GM23338 (cell line): ENCODE measurements around the gene DCP1B.

Experiments
- CREB1 ChIP-seq: fragments of 250-450 bp; sonication (Bioruptor Pico); IDR thresholded peaks from 2 replicates; pipeline ENCODE4 v1.5.0; 2020; ENCODE audit warnings: low read depth, mild to moderate bottlenecking, moderate library complexity
- CTCF ChIP-seq, 2 experiments: fragments of 200-600 bp in 1 of 2; sonication (generic) in 1 of 2; conservative IDR thresholded peaks; 2 replicates each; pipeline versions ENCODE4 v1.5.1 to v1.6.1; 2016 to 2017; ENCODE audit warnings: antibody characterized with exemption in 2 of 2, low read depth in 2 of 2, mild to moderate bottlenecking in 2 of 2, moderate library complexity in 1 of 2
- ETS1 ChIP-seq: IDR thresholded peaks from 2 replicates; pipeline ENCODE4 v1.6.1; 2016; ENCODE audit warnings: antibody characterized with exemption
- EZH2 ChIP-seq: fragments of 200-600 bp; sonication (generic); IDR thresholded peaks from one replicate; pipeline ENCODE4 v1.8.0; 2017; ENCODE audit warnings: antibody characterized with exemption, mild to moderate bottlenecking, low read depth; ENCODE audit not compliant: unreplicated experiment
- EZH2phosphoT487 ChIP-seq: fragments of 200-600 bp; sonication (generic); IDR thresholded peaks from one replicate; pipeline ENCODE4 v1.8.1; 2018; ENCODE audit warnings: antibody characterized with exemption; ENCODE audit not compliant: unreplicated experiment
- POLR2AphosphoS5 ChIP-seq: IDR thresholded peaks from 2 replicates; pipeline ENCODE4 v1.6.1; 2016; ENCODE audit warnings: antibody characterized with exemption, low read depth
- REST ChIP-seq: IDR thresholded peaks from one replicate; pipeline ENCODE4 v1.6.1; 2018; ENCODE audit warnings: antibody characterized with exemption; ENCODE audit not compliant: unreplicated experiment
- STAT1 ChIP-seq: IDR thresholded peaks from one replicate; pipeline ENCODE4 v1.6.1; 2016; ENCODE audit warnings: antibody characterized with exemption; ENCODE audit not compliant: unreplicated experiment

- TF ChIP-seq CREB1 (CRISPR knock-in tag) (no peak), CTCF (conservative IDR thresholded peaks at IDR 0.05; ENCODE audit: low read depth in 2 of 2) (no peak), EZH2 (no peak), POLR2AphosphoS5 (no peak), EZH2phosphoT487 (no peak), REST (no peak), ETS1 (no peak), STAT1 (no peak)
Observed at GRCh38 chr12:1928439-1929121, 75.7 kb downstream of the DCP1B start.
